B cell (primary cell): ENCODE measurements around the gene ESCO1. TPM values are rescaled to one million over a fixed set of nuclear protein-coding genes. Genes with fewer than 3 reads are reported as not detected.

Experiments
- ATAC-seq: fragments of 200-7000 bp; cut with Tn5 transposase; one replicate; pipeline ENCODE4 v1.10.0; 2021; ENCODE audit warnings: low read depth, mild to moderate bottlenecking, moderate number of reproducible peaks, moderate library complexity
- CTCF ChIA-PET: fragments of 350-600 bp; sonication (Branson Sonifier 250); formaldehyde crosslinking; loops from one replicate; lab custom pipeline; 2021; ENCODE audit warnings: antibody characterized with exemption, inconsistent platforms; lab: Charles Lee
- POLR2A ChIA-PET: fragments of 350-600 bp; sonication (Branson Sonifier 250); formaldehyde crosslinking; loops from one replicate; lab custom pipeline; 2021; ENCODE audit warnings: antibody characterized with exemption; lab: Charles Lee
- DNase-seq: peaks from one replicate; pipeline ENCODE4 v3.0.0; 2013
- H2AFZ ChIP-seq: 2 replicates; pipeline ENCODE4 v1.6.1; 2012; ENCODE audit warnings: mild to moderate bottlenecking, low read depth, low read length; ENCODE audit not compliant: insufficient read depth, poor library complexity, severe bottlenecking
- H3K27ac ChIP-seq, 2 donors: 1 replicate in 1 of 2; 2 replicates in 1 of 2; pipeline ENCODE4 v1.5.1; 2012 to 2013; ENCODE audit warnings: low read length in 2 of 2, mild to moderate bottlenecking in 2 of 2, moderate library complexity in 1 of 2
- H3K27me3 ChIP-seq, 4 experiments: fragments of 200-600 bp in 1 of 4; sonication (generic) in 1 of 4; replicated peaks in 1 of 4; 1 replicate in 2 of 4; 2 replicates in 2 of 4; pipeline versions ENCODE4 v1.6.1 to v1.7.0; 2013 to 2016; ENCODE audit warnings: low read length in 3 of 4, mild to moderate bottlenecking in 2 of 4, mixed read lengths in 1 of 4, moderate library complexity in 1 of 4; ENCODE audit not compliant: insufficient read depth in 4 of 4, control insufficient read depth in 3 of 4; ENCODE audit errors: control extremely low read depth in 1 of 4
- H3K36me3 ChIP-seq, 2 experiments: replicated peaks in 1 of 2; 1 replicate in 1 of 2; 2 replicates in 1 of 2; pipeline versions ENCODE4 v1.6.1 to v1.7.1; 2013; ENCODE audit warnings: low read length in 1 of 2; ENCODE audit not compliant: insufficient read depth in 2 of 2, control insufficient read depth in 1 of 2; ENCODE audit errors: control extremely low read depth in 1 of 2, extremely low read depth in 1 of 2
- H3K4me1 ChIP-seq, 2 donors: fragments of 200-600 bp in 1 of 2; sonication (generic) in 1 of 2; 1 replicate in 1 of 2; 2 replicates in 1 of 2; pipeline versions ENCODE4 v1.5.1 to v1.6.1; 2013 to 2017; ENCODE audit warnings: low read length in 2 of 2; ENCODE audit not compliant: control insufficient read depth in 2 of 2, insufficient read depth in 2 of 2
- H3K4me2 ChIP-seq: replicated peaks from 2 replicates; pipeline ENCODE3; 2012; ENCODE audit warnings: mild to moderate bottlenecking, low read depth, low read length; ENCODE audit not compliant: poor library complexity, severe bottlenecking
- H3K4me3 ChIP-seq, 5 experiments: fragments of 200-600 bp in 1 of 5; sonication (generic) in 1 of 5; 1 replicate in 3 of 5; 2 replicates in 2 of 5; pipeline versions ENCODE4 v1.5.1 to v1.7.0; 2011 to 2016; ENCODE audit warnings: low read length in 4 of 5, mild to moderate bottlenecking in 4 of 5, low read depth in 2 of 5, control low read depth in 1 of 5, moderate library complexity in 1 of 5; ENCODE audit not compliant: insufficient read depth in 1 of 5; ENCODE audit errors: control extremely low read depth in 1 of 5, extremely low read depth in 1 of 5
- H3K79me2 ChIP-seq: fragments of 200-600 bp; sonication (generic); one replicate; pipeline ENCODE4 v1.6.0; 2016; ENCODE audit warnings: low read length; ENCODE audit not compliant: control insufficient read depth, insufficient read depth
- H3K9ac ChIP-seq: fragments of 200-600 bp; sonication (generic); 2 replicates; pipeline ENCODE4 v1.6.1; 2017; ENCODE audit warnings: mild to moderate bottlenecking, low read length, moderate library complexity
- H3K9me3 ChIP-seq, 3 donors: one replicate each; pipeline versions ENCODE4 v1.6.1 to v1.7.1; 2013; ENCODE audit warnings: low read length in 2 of 3; ENCODE audit not compliant: control insufficient read depth in 2 of 3, insufficient read depth in 1 of 3; ENCODE audit errors: control extremely low read depth in 1 of 3
- H4K20me1 ChIP-seq: 2 replicates; pipeline ENCODE4 v1.6.0; 2012; ENCODE audit warnings: mild to moderate bottlenecking, low read length; ENCODE audit not compliant: insufficient read depth, control insufficient read depth, poor library complexity, severe bottlenecking
- H3K27ac Mint-ChIP-seq: one replicate; pipeline ENCODE4 v1.8.0; 2021; ENCODE audit warnings: mixed read lengths
- H3K27me3 Mint-ChIP-seq: one replicate; pipeline ENCODE4 v1.8.0; 2021; ENCODE audit warnings: mixed read lengths
- H3K4me1 Mint-ChIP-seq: one replicate; pipeline ENCODE4 v1.8.0; 2021; ENCODE audit warnings: mixed read lengths
- H3K4me3 Mint-ChIP-seq: one replicate; pipeline ENCODE4 v1.8.0; 2021; ENCODE audit warnings: mixed read lengths
- H3K9me3 Mint-ChIP-seq: one replicate; pipeline ENCODE4 v1.8.0; 2022; ENCODE audit warnings: mixed read lengths; ENCODE audit not compliant: insufficient read depth
- EZH2 ChIP-seq: IDR thresholded peaks from 2 replicates; pipeline ENCODE4 v1.6.1; 2012; ENCODE audit warnings: borderline replicate concordance, low read depth, mild to moderate bottlenecking, moderate library complexity, low read length; ENCODE audit not compliant: insufficient read depth, poor library complexity, severe bottlenecking
- WGBS: methylation state at CpG from one replicate; pipeline ENCODE4 v1.1.5; 2013; ENCODE audit warnings: missing lambda C conversion rate; ENCODE audit not compliant: insufficient coverage; 5-methylcytosine and 5-hydroxymethylcytosine counted together
- intact Hi-C: fragments of 100-400 bp; cut with micrococcal nuclease; formaldehyde crosslinking; loops from one replicate; pipeline ENCODE4 v1.10.0; 2022
- polyA plus RNA-seq: library from polyadenylated mRNA; depleted of rRNA; stranded (reverse); fragments of >200 nt; gene quantifications from 2 replicates; pipeline ENCODE4 v1.2.3, GENCODE V29; 2012
- total RNA-seq, 2 donors: library from RNA; stranded (reverse); fragments of 120-200 nt in 1 of 2; gene quantifications; 1 replicate in 1 of 2; 2 replicates in 1 of 2; pipeline versions ENCODE4 v1.2.3 to v1.2.4, GENCODE V29; 2013 to 2022
- TF ChIP-seq, protein P1 (sequence below): fragments of 200-600 bp; IDR thresholded peaks from one replicate; pipeline ENCODE4 v1.8.0; 2022; ENCODE audit warnings: antibody characterized with exemption, mild to moderate bottlenecking

The ESCO1 gene
- total and polyA plus RNA-seq, 2 donors (not counting 1 experiment from before 2014, with no cell fraction given): 8.5 to 30.0 TPM

DNA sequence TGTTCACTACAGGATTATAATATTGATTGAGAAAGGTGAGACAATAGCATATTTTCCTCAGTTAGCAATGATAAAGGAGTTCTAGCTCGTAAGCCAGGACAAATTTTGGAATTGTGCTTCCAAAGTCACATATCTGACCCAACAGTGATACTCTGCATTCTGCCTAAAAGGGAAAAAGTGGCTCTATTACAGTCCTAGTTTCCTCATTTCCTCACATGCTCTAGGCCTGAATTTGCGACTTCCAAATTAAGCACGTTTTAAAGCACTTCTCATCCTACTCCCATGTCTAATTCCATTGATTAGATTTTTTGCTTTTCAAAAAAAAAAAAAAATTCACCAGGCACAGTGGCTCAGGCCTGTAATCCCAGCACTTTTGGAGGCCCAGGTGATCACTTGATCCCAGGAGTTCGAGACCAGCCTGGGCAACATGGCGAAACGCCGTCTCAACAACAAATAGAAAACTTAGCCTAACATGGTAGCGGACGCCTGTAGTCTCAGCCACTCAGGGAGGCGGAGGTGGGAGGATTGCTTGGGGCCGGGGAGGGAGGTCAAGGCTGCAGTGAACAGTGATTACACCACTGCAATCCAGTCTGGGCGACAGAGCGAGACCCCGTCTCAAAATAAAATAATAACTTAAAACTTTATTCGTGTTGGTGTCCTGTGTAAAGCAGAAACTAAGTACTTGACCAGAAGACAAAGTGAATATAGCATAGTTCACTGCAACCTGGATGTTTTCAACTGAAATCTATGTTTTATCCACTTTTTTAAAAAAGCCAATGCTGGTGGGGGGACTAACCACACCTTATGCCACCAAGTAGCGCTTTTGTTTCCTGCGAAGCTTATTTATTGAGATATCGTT, 1.5 kb downstream of the ESCO1 start:
- peaks cover 57% of the 10 kb centered on the region for H3K79me2 ChIP-seq
- H4K20me1 ChIP-seq: peaks cover 26% of the 10 kb centered on the region
- 98% methylated on average over 4 of the region's 18 CpGs for WGBS
- peak overlapping the region; percentile 99 for H3K27ac ChIP-seq
- H3K4me3 ChIP-seq: peak overlapping the region; percentile 66 to 99 (median 92)
- intact Hi-C loops: no loop called here
- H3K9ac ChIP-seq: peak overlapping the region; percentile 97
- H3K36me3 ChIP-seq: no peaks in the 10 kb centered on the region
- H3K4me2 ChIP-seq: peak overlapping the region; percentile 96
- no peak for TF ChIP-seq EZH2
- TF ChIP-seq, protein P1, sequence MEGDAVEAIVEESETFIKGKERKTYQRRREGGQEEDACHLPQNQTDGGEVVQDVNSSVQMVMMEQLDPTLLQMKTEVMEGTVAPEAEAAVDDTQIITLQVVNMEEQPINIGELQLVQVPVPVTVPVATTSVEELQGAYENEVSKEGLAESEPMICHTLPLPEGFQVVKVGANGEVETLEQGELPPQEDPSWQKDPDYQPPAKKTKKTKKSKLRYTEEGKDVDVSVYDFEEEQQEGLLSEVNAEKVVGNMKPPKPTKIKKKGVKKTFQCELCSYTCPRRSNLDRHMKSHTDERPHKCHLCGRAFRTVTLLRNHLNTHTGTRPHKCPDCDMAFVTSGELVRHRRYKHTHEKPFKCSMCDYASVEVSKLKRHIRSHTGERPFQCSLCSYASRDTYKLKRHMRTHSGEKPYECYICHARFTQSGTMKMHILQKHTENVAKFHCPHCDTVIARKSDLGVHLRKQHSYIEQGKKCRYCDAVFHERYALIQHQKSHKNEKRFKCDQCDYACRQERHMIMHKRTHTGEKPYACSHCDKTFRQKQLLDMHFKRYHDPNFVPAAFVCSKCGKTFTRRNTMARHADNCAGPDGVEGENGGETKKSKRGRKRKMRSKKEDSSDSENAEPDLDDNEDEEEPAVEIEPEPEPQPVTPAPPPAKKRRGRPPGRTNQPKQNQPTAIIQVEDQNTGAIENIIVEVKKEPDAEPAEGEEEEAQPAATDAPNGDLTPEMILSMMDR: no peak
- H2AFZ ChIP-seq: peak overlapping the region; percentile 85
- Mint-ChIP-seq H3K27me3 (no peaks in the 10 kb centered on the region), H3K4me1 (peaks cover 50% of the 10 kb centered on the region), H3K4me3 (peak overlapping the region; percentile 99), H3K27ac (peak overlapping the region; percentile 100), H3K9me3 (no peaks in the 10 kb centered on the region)
- DNase-seq (peak; percentile 8), ATAC-seq (no peak)
- H3K4me1 ChIP-seq: peaks cover 37 to 39% of the 10 kb centered on the region in 2 donors
- H3K9me3 ChIP-seq: peaks cover 0 to 1% (median 0%) of the 10 kb centered on the region in 3 donors
- ChIA-PET POLR2A (interaction anchor here (2.2 to 3.8 kb wide), 3 partner anchors 14 to 142 kb away, joined by 11 to 48 read pairs (median 16); partner anchors contain the start of genes ABHD3, MIB1 and SNRPD1), CTCF (interaction anchor here (2.4 to 7.5 kb wide), 2 partner anchors 12 to 30 kb away, joined by 7 to 108 read pairs; partner anchors contain the start of gene SNRPD1)
- no peaks in the 10 kb centered on the region for H3K27me3 ChIP-seq

DNA sequence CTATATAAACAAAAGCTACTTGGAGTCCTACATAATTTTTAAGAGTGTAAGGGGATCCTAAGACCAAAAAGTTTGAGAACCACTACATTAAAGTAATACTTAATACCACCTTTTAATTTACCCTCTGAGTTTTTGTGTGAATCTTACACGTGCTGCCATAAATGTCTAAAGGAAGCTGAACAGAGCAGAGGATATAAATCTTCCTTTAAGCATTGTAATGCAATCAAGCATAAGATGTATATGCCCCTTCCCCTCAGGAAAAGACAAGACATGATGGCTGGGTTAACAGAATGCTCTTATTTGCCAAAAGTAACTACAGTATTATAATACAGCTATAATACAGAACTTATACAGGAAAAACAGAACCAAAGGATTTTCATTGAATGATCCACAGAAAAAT, 2.9 kb downstream of the ESCO1 start:
- Mint-ChIP-seq H3K27me3 (no peaks in the 10 kb centered on the region), H3K9me3 (no peaks in the 10 kb centered on the region), H3K4me1 (peaks cover 48% of the 10 kb centered on the region), H3K4me3 (no peak overlapping the region), H3K27ac (no peak overlapping the region)
- Histone ChIP-seq H3K79me2 (peaks cover 63% of the 10 kb centered on the region), H3K27ac (peak overlapping the region in 1 of 2 donors; percentile 49), H3K27me3 (no peaks in the 10 kb centered on the region), H3K9ac (no peak overlapping the region), H3K36me3 (no peaks in the 10 kb centered on the region), H2AFZ (no peak overlapping the region), H3K4me1 (peaks cover 33 to 35% of the 10 kb centered on the region in 2 donors), H4K20me1 (peaks cover 33% of the 10 kb centered on the region), H3K9me3 (peaks cover 0 to 1% (median 0%) of the 10 kb centered on the region in 3 donors), H3K4me2 (no peak overlapping the region), H3K4me3 (no peak overlapping the region)
- intact Hi-C loops: no loop called here
- WGBS: no CpG with 5 or more reads among the region's 1 CpG
- no peak for ATAC-seq
- POLR2A ChIA-PET: no interaction called here
- CTCF ChIA-PET: interaction anchor here (1.6 to 7.5 kb wide), 2 partner anchors 12 to 14 kb away, joined by 4 to 108 read pairs; partner anchors contain the start of gene SNRPD1
- no peak for TF ChIP-seq EZH2
- TF ChIP-seq, protein P1: no peak
- no peak for DNase-seq
